GM12874 (cell line): Measurements from ENCODE around the gene SPEM2.

Experiments
- TF ChIP-seq, protein P1 (sequence below): IDR thresholded peaks from 2 replicates; pipeline ENCODE4 v1.5.1; 2011; ENCODE audit warnings: low read depth, mild to moderate bottlenecking, control low read depth, low read length, moderate library complexity; ENCODE audit not compliant: insufficient read depth

The SPEM2 gene

DNA sequence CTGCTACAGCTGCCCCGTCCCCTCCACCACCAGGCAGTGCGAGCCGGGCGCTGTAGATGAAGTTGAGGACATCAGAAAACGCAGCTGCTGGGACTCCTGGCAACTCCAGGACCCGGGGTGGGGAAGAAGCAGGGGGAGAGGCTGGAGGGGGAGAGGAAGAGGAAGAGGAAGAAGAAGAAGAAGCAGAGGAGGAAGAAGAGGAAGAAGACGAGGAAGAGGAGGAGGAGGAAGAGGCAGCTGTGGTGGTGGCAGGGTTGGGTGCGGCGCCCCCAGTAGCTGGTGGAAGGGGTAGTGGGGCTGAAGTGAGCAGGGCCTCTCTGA, 40.9 kb downstream of the SPEM2 start:
- TF ChIP-seq, protein P1, sequence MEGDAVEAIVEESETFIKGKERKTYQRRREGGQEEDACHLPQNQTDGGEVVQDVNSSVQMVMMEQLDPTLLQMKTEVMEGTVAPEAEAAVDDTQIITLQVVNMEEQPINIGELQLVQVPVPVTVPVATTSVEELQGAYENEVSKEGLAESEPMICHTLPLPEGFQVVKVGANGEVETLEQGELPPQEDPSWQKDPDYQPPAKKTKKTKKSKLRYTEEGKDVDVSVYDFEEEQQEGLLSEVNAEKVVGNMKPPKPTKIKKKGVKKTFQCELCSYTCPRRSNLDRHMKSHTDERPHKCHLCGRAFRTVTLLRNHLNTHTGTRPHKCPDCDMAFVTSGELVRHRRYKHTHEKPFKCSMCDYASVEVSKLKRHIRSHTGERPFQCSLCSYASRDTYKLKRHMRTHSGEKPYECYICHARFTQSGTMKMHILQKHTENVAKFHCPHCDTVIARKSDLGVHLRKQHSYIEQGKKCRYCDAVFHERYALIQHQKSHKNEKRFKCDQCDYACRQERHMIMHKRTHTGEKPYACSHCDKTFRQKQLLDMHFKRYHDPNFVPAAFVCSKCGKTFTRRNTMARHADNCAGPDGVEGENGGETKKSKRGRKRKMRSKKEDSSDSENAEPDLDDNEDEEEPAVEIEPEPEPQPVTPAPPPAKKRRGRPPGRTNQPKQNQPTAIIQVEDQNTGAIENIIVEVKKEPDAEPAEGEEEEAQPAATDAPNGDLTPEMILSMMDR = no peak

DNA sequence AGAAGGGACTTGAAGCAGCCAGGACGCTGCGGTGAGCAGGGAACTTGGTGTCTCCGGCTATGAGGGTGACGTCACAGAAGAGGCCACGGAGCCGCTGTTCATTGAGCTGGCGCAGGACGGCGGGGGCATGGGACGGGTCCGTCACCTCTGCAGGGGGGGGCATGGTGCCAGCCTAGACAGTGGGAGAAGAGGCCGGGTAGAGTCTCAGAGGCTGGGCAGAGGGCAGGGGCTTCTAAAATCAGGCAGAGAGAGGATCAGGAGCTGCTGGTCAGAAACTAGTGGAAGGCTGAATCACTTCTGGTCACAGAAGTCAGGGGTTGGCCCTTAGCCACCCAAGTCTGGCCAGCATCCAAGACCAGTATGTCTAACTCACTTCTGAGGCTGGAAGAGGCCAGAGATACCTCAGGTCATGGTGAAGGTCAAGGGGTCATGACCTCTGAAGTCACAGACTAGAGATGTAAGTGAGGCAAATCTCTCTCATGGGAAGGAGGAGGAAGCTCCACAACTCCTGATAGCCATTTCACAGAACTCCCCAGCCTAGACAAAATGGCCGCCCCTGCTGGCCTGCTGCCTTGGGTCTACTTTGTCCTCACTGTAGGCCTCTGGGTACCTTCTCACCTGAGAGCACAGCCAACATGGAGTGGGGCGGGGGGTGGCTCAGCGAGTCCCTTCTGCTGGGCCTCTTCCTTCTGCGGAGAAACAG, 41.4 kb downstream of the SPEM2 start:
- TF ChIP-seq, protein P1 = no peak

DNA sequence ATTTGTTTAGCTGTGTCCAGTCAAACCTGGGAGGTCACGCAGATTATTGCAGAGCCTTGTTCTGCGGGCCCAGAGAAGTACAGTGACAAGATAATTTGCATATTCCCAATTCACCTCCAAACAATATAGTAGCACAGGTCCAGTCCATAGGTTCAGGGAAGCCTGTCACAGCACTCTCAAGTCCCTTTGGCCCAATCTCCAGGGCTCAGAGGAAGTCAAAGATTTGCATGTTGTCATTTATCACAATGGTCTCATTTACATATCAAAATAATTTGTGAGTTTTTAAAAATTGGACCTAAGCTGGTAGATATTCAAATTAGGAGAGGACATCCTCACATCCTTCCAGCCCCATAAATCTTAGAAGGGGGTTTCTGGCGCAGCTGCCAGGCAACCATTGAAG, 42.1 kb downstream of the SPEM2 start:
- TF ChIP-seq, protein P1 = no peak

DNA sequence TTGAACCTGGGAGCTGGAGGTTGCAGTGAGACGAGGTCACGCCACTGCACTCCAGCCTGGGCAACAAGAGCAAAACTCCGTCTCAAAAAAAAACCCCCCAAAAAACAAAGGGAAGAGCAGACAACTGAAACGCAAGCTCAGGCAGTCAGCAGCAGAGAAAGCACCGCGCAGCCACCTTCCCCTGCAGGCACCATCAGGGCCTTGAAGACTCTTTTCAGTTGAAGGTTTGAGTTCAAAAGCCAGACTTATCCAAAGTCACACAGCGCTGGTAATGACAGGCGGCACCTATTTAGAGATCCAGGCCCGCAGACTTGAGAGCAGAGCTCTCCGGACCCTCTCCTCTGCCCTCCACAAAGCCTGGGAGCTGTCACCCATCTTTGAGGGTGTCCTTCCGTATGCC, 42.9 kb downstream of the SPEM2 start:
- TF ChIP-seq, protein P1 = no peak

DNA sequence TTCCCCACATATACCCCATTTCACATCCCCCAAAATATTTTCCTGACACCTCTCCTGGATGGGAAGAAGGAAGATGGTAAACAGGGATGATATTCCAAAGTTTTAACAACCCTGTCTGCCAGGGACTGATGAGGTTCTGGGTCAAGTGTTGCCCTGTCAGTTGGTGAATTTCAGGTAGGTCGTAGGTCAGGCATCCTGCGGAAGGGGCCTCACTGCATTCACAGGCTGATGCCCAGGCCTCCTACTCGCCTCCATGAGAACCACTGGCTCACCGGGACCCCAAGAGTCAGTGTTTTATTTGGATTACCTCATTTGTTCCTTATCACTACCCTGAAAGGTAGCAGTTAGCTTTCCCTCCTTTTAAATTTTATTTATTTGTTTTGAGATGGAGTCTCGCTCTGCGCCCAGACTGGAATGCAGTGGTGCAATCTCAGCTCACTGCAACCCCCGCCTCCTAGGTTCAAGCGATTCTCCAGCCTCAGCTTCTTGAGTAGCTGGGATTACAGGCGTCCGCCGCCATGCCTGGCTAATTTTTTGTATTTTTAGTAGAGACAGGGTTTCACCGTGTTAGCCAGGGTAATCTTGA, 43.5 kb downstream of the SPEM2 start:
- TF ChIP-seq, protein P1 = no peak

DNA sequence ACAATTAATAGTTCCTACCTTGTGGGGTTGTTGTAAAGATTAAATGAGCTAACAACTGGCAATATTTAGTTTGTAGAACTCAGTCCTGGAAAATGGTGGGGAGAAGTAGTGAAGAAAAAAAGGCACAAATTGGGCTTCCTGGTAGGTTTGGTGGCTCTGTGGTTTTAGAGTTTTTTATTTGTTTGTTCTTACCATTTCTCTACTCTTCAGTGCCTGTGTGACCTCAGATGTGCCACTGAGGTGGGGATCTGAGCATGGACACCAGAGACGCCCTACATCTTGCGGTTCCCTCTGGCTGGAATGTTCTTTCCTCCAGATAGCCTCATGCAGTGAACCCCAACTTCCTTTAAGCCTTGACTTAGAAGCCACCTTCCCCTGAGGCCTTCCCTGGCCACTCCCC, 46.3 kb downstream of the SPEM2 start:
- TF ChIP-seq, protein P1 = no peak

DNA sequence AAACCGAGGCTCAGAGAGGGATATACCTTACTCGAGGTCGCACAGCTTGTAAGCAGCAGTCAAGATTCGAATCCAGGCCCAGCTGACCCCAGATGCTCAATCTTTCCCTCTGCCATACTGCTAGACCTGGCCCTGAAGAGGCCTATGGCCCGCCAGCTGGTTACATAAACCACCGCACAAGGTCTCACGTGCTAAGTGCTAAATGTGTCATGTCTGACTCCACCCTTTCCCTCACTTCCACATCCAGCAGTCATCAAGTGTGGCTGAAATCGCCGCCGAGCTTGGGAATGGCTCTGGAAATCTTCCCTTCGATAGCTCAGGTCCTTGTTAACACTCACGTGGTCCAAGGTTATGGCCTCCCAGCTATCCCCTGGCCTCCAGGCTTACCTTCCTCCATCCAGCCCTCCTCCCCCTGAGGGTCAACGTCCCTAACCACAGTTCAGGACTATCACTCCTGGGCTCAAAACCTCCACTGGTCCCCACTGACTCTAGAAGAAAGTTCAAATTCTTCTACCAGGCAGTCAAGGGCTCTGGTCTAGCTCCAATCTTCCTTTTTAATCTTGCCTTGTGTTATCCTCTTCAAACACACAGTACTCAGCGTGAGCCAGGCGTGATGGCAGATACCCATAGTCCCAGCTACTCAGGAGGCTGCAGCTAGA, 50.5 kb downstream of the SPEM2 start:
- TF ChIP-seq, protein P1 = no peak
